ENCODE results near the gene DNAH10. TPM values are rescaled to one million over a fixed set of nuclear protein-coding genes. Genes with fewer than 3 reads are reported as not detected.

DNAH10 gene
- total RNA-seq, 1 donor from 2014 or later = 0.62 TPM

DNA sequence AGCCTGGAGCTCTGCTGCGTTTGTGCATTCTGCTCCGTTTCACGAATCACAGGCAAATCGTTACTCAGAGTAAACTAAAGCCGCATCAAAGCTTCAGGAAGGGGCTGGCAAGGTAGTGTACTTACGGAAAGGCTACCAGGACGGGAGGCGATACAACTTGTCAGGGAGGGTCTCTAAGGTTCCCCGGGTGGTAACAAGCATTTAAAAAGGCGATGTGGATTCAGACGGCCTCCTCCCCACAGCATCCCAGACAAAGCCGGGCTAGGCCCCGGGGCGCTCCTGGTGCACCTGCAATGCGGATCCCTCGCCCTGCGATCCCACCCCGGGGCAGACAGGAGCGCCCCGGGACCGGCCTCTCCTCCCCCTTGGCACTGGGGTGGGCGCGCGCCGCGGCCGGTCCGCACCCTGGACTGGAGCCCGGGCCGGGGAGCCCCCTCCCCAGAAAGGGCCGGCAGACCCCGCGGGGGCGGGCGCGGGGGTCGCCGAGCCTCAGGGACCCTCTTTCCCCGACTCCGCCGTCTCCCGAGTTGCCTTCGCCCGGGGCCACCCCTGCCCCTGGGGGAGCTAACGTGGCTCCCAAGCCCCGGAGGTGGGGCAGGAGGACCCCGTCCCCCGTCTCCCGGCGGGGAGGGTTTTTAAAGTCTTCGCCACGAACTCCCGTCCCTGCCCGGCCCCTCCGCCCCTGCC, 209.8 kb downstream of the DNAH10 start:
- DNase-seq = peak; percentile 40

DNA sequence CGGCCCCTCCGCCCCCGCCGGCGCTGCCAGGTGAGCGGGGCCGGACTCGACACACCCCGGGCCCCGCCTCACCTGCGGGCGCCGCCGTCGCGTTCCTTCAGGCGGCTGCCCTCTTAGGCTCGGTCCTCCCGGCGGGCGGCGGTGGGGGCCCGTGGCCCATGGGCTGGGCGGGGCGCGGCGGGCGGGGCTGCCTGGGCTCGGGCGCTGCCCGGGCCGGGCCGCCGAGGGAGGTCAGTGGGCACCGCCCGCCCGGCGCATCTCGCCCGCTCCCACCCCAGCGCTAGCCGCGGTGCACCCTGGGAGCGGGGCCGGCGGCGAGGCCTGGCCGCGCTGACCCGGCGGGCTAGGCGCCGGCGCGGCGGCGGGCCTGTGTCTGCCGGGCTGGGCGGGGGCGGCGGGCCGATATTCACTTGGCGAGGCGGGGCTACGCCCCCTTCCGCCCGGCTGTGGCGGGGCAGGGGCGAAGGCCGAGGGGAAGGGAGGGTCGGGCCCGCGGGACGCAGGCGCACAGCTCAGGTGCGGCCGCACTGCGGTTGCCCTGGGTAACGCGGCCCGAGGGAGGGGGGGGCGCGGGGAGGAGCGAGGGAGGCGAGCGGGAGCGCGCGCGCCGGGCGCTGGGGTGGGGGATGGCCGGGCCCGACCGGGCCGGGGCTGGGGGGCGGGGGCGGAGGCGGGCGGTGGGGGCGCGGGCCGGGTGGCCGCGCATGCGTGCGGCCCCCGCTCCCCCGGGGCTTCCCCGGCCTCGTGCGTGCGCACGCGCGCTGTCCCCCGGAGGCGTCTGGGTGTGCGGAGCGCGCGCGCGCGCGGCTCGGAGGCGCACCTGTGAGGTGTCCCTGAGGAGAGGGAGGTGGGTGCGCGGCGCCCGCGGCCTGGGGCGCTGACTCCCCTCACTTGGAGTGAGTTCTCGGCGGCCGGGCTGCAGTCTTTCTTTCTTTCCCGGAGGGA, 210.6 kb downstream of the DNAH10 start, which contains the start of the genes CCDC92 and ZNF664:
CCDC92 (minus strand) TSS at position 375 of the 945 bp plus-strand sequence. CDS start 28,526 bp downstream, outside the sequence.
ZNF664 (plus strand) TSS at position 759 of the 945 bp plus-strand sequence. CDS start 38,930 bp downstream, outside the sequence.
- peak; percentile 97 for DNase-seq

DNA sequence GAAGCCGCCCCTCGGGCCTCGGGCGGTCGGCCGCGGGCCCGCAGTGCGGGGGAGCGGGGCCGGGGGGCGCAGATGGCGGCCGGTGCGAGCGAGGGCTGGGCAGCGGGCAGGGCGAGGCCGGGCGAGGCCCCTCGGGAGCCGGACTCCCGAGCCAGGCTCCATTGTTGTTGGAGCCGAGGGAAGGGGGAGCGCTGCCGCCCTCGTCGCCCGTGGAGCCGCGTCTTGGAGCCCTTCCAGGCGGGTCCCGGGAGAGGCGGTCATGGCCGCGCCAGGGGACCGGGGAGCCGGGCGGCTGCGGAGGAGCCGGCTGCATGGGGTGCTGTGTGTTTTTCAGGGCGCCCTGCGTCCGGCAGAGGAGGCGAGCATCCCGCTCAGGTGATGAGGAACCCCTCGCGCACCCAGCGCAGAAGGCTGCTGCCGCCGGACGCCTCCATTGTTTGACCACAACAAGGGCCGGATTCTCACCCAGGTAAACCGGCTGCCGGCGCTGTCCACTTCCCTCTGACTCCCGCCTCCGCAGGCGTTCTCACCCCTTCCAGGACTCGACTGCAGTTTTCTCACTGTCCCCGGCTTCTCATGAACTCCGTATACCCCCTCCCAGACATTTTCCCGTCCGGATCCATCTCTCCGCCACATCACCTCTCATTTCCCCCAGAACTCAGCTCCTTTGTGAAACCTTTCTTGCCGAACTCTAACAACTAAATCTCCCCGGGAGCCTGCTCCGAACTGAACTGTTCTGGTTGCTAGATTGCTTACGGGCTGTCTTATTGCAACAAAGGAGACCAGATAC, 211.6 kb downstream of the DNAH10 start:
- DNase-seq = peak; percentile 44

DNA sequence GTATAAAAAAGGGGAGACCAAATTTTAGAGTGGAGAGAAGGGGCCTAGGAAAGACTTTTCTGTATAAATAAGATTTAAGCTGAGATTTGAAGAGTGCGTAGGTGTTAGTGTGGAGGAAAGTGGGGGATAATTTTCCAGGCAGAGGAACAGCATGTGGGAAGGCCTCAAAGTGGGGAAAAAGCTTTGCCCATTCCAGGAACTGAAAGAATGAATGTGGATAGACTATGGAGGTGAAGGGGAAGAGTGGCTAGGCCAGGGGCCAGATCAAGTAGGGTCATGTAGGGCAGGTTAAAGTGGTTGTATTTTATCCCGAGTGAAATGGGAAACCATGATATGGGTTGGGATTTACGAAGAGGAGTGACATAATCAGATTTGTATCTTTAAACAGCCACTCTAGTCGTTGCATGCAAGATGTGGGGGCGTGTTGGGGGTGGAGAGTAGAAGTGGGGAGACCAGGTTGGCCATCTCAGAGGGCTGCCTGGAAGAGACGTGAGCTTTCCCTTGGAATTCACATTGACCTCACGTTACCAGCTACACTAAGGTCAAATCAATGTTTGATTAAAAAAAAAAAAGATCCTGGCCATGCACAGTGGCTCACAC, 214.2 kb downstream of the DNAH10 start:
- DNase-seq = no peak

DNA sequence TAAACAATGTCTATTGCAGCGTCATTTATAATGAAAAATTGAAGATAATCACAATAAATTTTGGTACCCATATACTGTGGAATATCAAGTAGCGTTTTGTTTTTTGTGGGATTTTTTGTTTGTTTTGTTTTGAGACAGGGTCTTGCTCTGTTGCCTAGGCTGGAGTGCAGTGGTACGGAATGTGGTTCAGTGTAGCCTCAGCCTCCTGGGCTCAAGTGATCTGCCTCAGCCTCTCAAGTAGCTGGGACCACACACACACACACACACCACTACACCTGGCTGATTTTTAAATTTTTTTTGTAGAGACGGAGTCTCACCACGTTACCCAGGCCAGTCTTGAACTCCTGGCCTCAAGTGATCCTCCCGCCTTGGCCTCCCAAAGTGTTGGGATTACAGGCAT, 217.5 kb downstream of the DNAH10 start:
- no peak for DNase-seq

DNA sequence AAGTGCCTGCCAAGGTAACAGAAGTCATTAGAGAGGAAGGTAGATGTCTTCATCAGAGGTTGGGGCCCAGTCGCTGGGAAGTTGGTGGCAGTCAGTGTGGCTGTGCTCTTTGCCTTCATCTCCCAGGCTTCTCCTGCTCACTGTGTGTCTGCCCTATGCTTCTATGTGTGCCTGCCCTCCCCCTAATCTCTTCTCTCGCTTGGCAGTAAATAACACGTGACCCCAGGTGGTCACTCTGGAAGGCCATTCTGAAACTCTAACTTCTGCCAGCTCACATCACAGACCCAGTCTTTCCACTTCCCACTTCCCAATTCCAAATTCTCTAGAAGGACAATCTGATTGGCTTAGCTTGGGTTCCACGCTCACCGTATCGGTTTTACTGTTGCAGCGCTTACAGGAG, 220.2 kb downstream of the DNAH10 start:
- no peak for DNase-seq

DNA sequence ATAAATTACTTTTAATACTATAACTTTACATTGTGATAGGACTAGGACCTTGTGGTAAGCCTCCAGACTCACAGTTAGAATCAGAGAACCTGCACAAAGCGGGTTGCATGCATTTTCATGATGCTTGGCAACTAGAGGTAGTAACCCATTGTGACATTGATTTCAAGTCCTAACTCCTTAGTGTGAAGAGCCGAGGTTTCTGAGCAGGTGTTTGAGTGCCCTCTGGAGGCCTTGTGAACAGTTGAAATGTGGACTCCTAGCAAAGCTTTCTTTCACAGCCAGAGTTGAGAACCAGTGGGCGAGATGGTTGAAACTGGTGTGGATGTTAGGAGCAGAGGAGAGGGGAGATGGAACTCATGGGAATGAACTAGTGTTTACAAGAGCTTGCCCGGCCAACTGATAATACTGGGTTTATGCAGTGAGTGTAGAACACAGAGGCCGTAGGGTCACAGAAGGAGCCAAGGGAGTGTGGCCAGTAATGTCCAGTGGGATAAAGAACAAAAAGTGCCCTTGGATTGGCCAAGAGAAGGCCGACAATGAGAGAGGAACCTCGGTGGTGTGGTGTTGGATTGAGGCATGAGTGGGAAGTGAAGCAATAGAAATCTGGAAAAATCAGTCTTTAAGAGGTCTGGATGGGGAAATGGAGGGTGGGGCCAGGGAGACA, 221.9 kb downstream of the DNAH10 start:
- peak; percentile 78 for DNase-seq

DNA sequence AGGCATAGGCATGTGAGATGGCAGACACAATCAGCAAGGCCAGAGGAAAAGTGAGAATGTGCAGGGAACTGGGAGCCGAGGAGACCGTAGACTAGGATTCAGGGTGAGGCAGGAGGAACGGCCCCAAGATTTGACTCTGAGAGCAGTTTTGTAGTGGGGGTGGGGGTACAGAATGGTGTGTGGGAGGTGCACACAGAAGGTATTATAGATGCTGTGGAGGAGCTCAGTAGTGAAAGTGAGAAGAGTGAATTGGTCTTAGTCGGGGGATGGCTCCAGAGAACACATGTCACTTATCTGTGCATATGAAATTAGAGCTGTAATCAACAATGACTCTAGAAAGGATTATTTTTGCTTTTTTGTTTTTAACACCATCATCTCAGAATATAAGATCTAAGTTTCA, 222.8 kb downstream of the DNAH10 start:
- DNase-seq = no peak

Small RNAs within 50 kb of the gene (small RNA-seq; reads per million reads assigned to genes)
- not detected for gene AC068790.4 (ENCODE audit: low replicate concordance)
- not detected for gene AC068790.6 (ENCODE audit: low replicate concordance)

Other genes with a start within 250 kb of the DNAH10 start
- 12.5 TPM for gene RILPL1, start 228.6 kb upstream of the DNAH10 start, total RNA-seq
- gene TMED2, start 177.7 kb upstream of the DNAH10 start, total RNA-seq = 250 TPM
- gene DDX55, start 160.2 kb upstream of the DNAH10 start, total RNA-seq = 24.6 TPM
- gene EIF2B1, start 128.6 kb upstream of the DNAH10 start, total RNA-seq = 62.2 TPM
- gene GTF2H3, start 128.5 kb upstream of the DNAH10 start, total RNA-seq = 59.3 TPM
- gene TCTN2, start 91.2 kb upstream of the DNAH10 start, total RNA-seq = 6.8 TPM
- gene ATP6V0A2, start 49.9 kb upstream of the DNAH10 start, total RNA-seq = 14.6 TPM
- gene CCDC92, start 210.5 kb downstream of the DNAH10 start, total RNA-seq = 5.5 TPM
- gene ZNF664, start 210.9 kb downstream of the DNAH10 start, total RNA-seq = 55.4 TPM